Measurements from ENCODE around the gene MBLAC1.
"Not testable (repeated sequence)": the region's sequence is repeated elsewhere in the genome, so short reads cannot be mapped to it uniquely, and the experiment has no call there.

The MBLAC1 gene

GRCh38 chr7:100122568-100122967 lies 4.2 kb upstream of the MBLAC1 start:
- no peak for DNase-seq (ENCODE audit: low spot score)

GRCh38 chr7:100124301-100125230 lies 2.2 kb upstream of the MBLAC1 start:
- DNase-seq (ENCODE audit: low spot score), result no peak

GRCh38 chr7:100126239-100126930 lies 382 bp upstream of the MBLAC1 start:
- no peak for DNase-seq (ENCODE audit: low spot score)

GRCh38 chr7:100127866-100128636 lies 1.3 kb downstream of the MBLAC1 start:
- DNase-seq (ENCODE audit: low spot score), result no peak

GRCh38 chr7:100128637-100128963 lies 1.8 kb downstream of the MBLAC1 start:
- no peak for DNase-seq (ENCODE audit: low spot score)

- DNase-seq (ENCODE audit: low spot score), result not testable (repeated sequence)
These were observed 3.4 kb downstream of the MBLAC1 start for GRCh38 chr7:100130220-100130607.

- peak; percentile 68 for DNase-seq (ENCODE audit: low spot score)
These were observed 4.1 kb downstream of the MBLAC1 start for GRCh38 chr7:100130608-100131453.

- no peak for DNase-seq (ENCODE audit: low spot score)
These were observed 5.4 kb downstream of the MBLAC1 start for GRCh38 chr7:100132126-100132525.

- DNase-seq (ENCODE audit: low spot score), result peak; percentile 77
These were observed 6.0 kb downstream of the MBLAC1 start for GRCh38 chr7:100132697-100133151.

GRCh38 chr7:100137851-100138760 lies 11.3 kb downstream of the MBLAC1 start:
- peak; percentile 48 for DNase-seq (ENCODE audit: low spot score)

GRCh38 chr7:100141555-100141949 lies 14.8 kb downstream of the MBLAC1 start:
- DNase-seq (ENCODE audit: low spot score), result no peak

- DNase-seq (ENCODE audit: low spot score), result no peak
These were observed 15.7 kb downstream of the MBLAC1 start for GRCh38 chr7:100142461-100142860.

GRCh38 chr7:100146350-100146749 lies 19.6 kb downstream of the MBLAC1 start:
- DNase-seq (ENCODE audit: low spot score), result not testable (repeated sequence)

GRCh38 chr7:100147278-100147677 lies 20.5 kb downstream of the MBLAC1 start:
- no peak for DNase-seq (ENCODE audit: low spot score)

- no peak for DNase-seq (ENCODE audit: low spot score)
These were observed 21.4 kb downstream of the MBLAC1 start for GRCh38 chr7:100148225-100148558.

- DNase-seq (ENCODE audit: low spot score), result peak; percentile 99
These were observed 22.0 kb downstream of the MBLAC1 start, which contains the start of gene LAMTOR4 for GRCh38 chr7:100148559-100149328. Gene LAMTOR4, plus strand, starts transcription at chr7:100148918. Its CDS starts 55 bp downstream, at chr7:100148973.

- peak; percentile 57 for DNase-seq (ENCODE audit: low spot score)
These were observed 25.6 kb downstream of the MBLAC1 start for GRCh38 chr7:100152404-100152803.

- no peak for DNase-seq (ENCODE audit: low spot score)
These were observed 26.3 kb downstream of the MBLAC1 start for GRCh38 chr7:100152937-100153666.
